ENCODE measurements around the gene DOP1B.

Gene DOP1B

DNA sequence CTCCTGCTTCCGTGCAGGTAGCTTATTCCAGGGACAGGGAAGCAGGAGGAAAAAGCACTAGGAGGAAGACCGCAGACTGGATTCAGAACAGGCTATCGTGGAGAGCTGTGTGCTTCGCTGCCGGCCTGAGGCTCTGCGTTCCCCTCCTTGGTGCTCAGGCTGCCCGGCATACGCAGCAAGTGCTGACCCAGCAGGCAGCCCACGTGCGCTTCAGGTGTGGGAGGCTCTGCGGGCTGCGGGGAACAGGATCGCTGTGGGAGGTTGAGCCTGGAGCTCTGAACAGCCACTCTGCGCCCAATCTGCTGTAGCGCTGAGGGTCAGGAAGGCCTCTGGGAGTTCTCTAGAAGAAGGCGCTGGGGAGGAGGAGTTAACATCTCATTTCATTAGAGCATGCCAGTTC is 27.9 kb downstream of the DOP1B start:
- TF ChIP-seq, protein P1, sequence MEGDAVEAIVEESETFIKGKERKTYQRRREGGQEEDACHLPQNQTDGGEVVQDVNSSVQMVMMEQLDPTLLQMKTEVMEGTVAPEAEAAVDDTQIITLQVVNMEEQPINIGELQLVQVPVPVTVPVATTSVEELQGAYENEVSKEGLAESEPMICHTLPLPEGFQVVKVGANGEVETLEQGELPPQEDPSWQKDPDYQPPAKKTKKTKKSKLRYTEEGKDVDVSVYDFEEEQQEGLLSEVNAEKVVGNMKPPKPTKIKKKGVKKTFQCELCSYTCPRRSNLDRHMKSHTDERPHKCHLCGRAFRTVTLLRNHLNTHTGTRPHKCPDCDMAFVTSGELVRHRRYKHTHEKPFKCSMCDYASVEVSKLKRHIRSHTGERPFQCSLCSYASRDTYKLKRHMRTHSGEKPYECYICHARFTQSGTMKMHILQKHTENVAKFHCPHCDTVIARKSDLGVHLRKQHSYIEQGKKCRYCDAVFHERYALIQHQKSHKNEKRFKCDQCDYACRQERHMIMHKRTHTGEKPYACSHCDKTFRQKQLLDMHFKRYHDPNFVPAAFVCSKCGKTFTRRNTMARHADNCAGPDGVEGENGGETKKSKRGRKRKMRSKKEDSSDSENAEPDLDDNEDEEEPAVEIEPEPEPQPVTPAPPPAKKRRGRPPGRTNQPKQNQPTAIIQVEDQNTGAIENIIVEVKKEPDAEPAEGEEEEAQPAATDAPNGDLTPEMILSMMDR (IDR thresholded peaks at IDR 0.05) = no peak

DNA sequence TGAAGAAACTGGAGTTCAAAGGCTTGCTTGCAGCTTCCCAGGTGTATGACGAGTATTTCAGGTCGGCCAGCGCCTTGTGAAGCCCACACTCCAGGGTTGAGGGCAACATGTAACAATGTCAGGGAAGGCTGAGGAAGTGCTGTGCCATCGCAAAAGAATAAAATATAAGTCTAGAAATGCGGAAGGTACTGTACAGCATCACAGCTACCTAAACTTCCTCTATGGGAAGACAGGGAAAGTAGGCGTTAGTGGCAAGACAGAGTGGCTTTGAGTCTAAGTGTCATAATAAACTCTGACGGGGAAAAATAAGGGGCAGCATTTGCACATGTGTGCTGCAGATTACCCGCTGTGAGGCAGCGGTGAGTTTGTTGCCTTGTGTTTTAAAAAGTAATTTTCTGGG is 28.9 kb downstream of the DOP1B start:
- TF ChIP-seq, protein P1 (IDR thresholded peaks at IDR 0.05) = no peak

DNA sequence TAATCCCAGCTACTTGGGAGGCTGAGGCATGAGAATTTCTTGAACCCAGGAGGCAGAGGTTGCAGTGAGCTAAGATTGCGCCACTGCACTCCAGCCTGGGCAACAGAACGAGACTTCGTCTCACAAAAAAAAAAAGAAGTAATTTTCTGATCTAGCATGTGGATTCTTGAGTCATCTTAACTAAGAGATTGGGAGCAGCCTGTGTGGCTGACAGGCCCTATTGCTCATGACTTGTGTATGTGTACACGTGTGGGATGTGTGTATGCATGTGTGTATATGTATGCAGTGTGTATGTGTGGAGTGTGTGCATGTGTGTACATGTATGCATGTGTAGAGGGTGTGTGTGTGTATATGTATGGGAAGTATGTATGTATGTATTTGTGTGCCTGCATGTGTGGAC is 29.5 kb downstream of the DOP1B start:
- TF ChIP-seq, protein P1 (IDR thresholded peaks at IDR 0.05) = no peak

DNA sequence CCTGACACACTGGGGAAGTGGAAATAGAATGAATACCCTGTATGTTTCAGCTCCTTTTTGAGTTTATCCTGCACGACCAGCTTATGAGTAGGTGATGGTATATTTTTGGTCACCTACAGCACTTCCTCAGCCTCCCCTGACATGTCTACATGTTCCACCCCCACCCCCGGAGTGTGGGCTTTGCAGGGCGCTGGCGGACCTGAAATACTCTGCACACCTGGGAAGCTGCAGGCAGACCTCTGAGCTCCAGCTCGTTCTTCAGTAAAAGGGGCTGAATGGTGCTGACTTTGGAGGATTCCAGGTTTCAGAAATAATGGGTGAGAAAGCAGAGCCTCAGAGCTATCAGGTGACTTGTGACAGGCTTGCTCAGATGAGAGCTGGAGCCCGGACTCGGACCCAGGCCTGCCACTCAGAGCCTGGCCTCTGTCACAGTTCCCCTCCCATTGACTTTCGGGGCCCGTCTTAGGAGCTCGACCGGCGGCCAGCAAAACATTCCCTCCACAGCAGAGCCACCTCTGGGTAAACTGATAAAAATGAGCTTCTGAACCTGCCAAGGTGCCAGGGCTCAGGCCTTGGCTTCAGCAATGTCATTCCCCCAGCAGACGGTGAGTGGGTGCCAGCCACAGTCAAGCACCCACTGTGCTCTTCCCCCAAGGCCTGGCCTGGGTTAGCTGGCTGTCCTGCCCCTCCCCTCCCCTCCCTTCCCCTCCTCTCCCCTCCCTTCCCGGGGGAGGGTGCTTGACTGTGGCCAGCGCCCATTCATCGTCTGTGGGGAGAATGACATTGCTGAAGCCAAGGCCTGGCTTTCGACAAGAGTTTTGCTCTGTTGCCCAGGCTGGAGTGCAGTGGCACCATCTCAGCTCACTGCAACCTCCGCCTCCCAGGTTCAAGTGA is 30.1 kb downstream of the DOP1B start:
- TF ChIP-seq, protein P1 (IDR thresholded peaks at IDR 0.05) = no peak

DNA sequence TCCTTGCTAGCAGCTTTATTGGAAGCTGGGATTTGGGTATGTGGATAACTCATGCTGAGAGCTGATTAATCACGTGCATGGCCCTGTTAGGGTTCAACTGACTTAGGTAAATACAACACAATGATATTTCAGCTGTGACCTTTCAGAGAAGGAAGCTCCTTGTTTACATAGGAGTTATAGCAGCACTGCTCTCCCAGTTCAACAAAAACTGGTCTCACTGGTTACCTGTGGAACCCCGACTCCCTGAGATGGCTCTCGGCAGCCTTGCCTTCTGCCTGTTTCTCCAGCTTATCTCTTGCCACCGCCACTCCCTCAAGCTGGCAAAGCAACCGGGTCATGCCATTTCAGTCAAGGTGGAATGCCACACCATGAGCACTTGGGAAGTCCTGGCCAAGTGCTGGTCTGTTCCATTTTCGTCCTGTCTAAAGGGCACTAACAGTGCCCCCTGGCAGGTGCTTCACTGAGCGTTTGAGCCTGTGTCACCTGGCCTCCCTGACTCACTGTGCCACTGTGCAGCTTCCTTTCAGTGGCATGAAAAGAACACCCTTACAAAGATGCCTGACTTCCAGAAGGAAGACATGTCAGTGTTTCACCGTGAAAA is 31.6 kb downstream of the DOP1B start:
- TF ChIP-seq, protein P1 (IDR thresholded peaks at IDR 0.05) = no peak; the same call in 1 of the 2 replicates

DNA sequence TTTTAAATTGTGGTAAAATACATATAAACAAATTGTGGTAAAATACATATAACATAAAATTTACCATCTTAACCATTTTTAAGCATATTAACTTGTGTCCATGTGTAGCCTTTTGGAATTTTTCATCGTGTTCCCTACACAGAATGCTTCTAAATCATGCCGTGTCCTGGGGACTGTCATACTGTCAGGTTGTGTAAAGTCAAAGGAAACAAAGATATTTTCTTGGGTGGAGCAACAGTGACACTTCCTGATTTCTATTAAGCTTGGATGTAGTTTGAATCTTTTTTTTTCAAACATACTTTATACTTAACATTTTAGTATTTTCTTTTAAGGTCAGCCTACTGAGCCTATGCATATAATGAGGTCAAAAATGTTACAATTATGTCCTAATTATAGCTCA is 32.3 kb downstream of the DOP1B start:
- TF ChIP-seq, protein P1 (IDR thresholded peaks at IDR 0.05) = no peak

DNA sequence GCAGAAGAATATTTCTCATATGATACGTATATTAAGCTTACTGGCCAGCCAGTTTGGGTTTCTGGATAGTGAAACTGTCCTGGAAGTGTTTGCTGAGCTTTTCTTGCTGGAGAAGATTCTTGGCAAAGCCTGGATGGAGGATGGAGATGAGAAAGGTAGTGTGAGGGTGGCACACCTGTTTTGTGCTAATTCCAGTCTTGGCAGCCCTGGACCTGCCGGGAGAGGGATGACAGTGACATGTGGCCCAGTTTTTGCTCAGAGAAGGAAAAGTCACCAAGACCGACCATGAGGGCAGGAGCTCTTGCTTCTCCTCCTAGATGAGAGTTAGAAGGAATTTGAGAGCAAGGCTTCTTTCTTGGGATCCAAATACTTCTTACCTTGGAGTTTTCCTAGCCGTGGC is 34.1 kb downstream of the DOP1B start:
- TF ChIP-seq, protein P1 (IDR thresholded peaks at IDR 0.05) = no peak
